Fibroblast of lung (primary cell): Measurements from ENCODE around the gene FBLN7. TPM values are rescaled to one million over a fixed set of nuclear protein-coding genes. Genes with fewer than 3 reads are reported as not detected.

Experiments used
- DNase-seq, 2 donors: peaks; one replicate each; pipeline versions ENCODE4 v3.0.0 to v3.0.0-alpha.2; 2010; ENCODE audit warnings: low read depth in 2 of 2
- H2AFZ ChIP-seq: 2 replicates; pipeline ENCODE4 v1.5.1; 2012; ENCODE audit warnings: low read length, control low read depth, inconsistent platforms
- H3K27ac ChIP-seq: 2 replicates; pipeline ENCODE4 v1.5.1; 2011; ENCODE audit warnings: low read length, control low read depth; ENCODE audit not compliant: insufficient read depth
- H3K27me3 ChIP-seq: 2 replicates; pipeline ENCODE4 v1.5.1; 2011; ENCODE audit warnings: mild to moderate bottlenecking, low read length; ENCODE audit not compliant: control insufficient read depth, insufficient read depth
- H3K36me3 ChIP-seq: 2 replicates; pipeline ENCODE4 v1.5.1; 2011; ENCODE audit warnings: low read length; ENCODE audit not compliant: control insufficient read depth, insufficient read depth
- H3K4me1 ChIP-seq: 2 replicates; pipeline ENCODE4 v1.5.1; 2011; ENCODE audit warnings: low read length; ENCODE audit not compliant: control insufficient read depth, insufficient read depth; ENCODE audit errors: extremely low read depth
- H3K4me2 ChIP-seq: 2 replicates; pipeline ENCODE4 v1.5.1; 2011; ENCODE audit warnings: low read length, control low read depth; ENCODE audit not compliant: insufficient read depth; ENCODE audit errors: extremely low read depth
- H3K4me3 ChIP-seq, 4 experiments: fragments of 200-600 bp in 1 of 4; sonication (generic) in 1 of 4; replicated peaks in 1 of 4; 2 replicates each; pipeline ENCODE4 v1.5.1; 2011 to 2016; ENCODE audit warnings: low read length in 4 of 4, low read depth in 3 of 4, mild to moderate bottlenecking in 3 of 4, control low read depth in 2 of 4, inconsistent platforms in 1 of 4, mixed read lengths in 1 of 4; ENCODE audit not compliant: insufficient read depth in 1 of 4; ENCODE audit errors: control extremely low read depth in 1 of 4
- H3K79me2 ChIP-seq: 2 replicates; pipeline ENCODE4 v1.5.1; 2012; ENCODE audit warnings: mild to moderate bottlenecking, low read length, inconsistent platforms; ENCODE audit not compliant: control insufficient read depth, insufficient read depth
- H3K9ac ChIP-seq: 2 replicates; pipeline ENCODE4 v1.5.1; 2011; ENCODE audit warnings: mild to moderate bottlenecking, low read length, control low read depth; ENCODE audit not compliant: insufficient read depth
- H3K9me3 ChIP-seq: 2 replicates; pipeline ENCODE4 v1.5.1; 2012; ENCODE audit warnings: low read depth, low read length; ENCODE audit not compliant: control insufficient read depth, insufficient read depth
- H4K20me1 ChIP-seq: 2 replicates; pipeline ENCODE4 v1.5.1; 2011; ENCODE audit warnings: low read length; ENCODE audit not compliant: control insufficient read depth, insufficient read depth; ENCODE audit errors: extremely low read depth
- EZH2 ChIP-seq: IDR thresholded peaks from 2 replicates; pipeline ENCODE4 v1.5.1; 2012; ENCODE audit warnings: low read length, control low read depth, mild to moderate bottlenecking; ENCODE audit errors: missing control alignments
- polyA plus RNA-seq, 2 donors: library from polyadenylated mRNA; depleted of rRNA in 1 of 2; stranded (reverse) in 1 of 2; unstranded in 1 of 2; fragments of >200 nt; gene quantifications; 2 replicates each; pipeline ENCODE4 v1.2.1, GENCODE V29; 2011 to 2012; ENCODE audit warnings: missing spikeins in 1 of 2
- total RNA-seq: library from RNA; depleted of rRNA; stranded (reverse); fragments of >200 nt; gene quantifications from 2 replicates; pipeline ENCODE4 v1.2.1, GENCODE V29; 2014
- TF ChIP-seq, protein P1 (sequence below), 2 donors: IDR thresholded peaks in 1 of 2; conservative IDR thresholded peaks in 1 of 2; 1 replicate in 1 of 2; 2 replicates in 1 of 2; pipeline ENCODE4 v1.5.1; 2011 to 2012; ENCODE audit warnings: low read length in 2 of 2, control low read depth in 1 of 2, inconsistent platforms in 1 of 2, low read depth in 1 of 2, mild to moderate bottlenecking in 1 of 2

FBLN7 gene
- total and polyA plus RNA-seq, 2 donors (not counting 1 experiment from before 2014, with no cell fraction given), result 0.99 to 4.6 TPM

DNA sequence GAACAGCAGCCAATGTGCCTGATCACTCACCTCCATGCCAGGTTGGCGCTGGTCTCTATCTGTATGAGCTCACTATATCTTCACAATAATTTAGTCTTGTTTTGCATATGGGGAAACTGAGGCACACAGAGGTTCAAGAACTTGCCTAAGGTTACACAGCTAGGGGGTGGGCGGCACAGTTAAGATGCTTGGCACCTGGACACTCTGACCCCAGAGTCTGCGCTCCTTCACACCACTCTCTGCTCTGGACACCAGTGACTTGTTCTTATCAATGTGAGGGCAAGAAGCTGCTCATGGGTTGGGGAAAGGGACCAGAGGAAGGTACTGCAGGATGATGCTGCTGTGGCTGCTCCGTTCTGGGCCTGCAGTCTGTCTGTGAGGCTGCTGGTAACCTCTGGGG is 27.1 kb downstream of the FBLN7 start:
- H3K4me3 ChIP-seq, result no peak overlapping the region
- H3K27me3 ChIP-seq, result no peaks in the 10 kb centered on the region
- H3K36me3 ChIP-seq, result no peaks in the 10 kb centered on the region
- no peak overlapping the region for H3K9ac ChIP-seq
- no peak for DNase-seq
- H3K9me3 ChIP-seq, result no peaks in the 10 kb centered on the region
- no peak overlapping the region for H3K27ac ChIP-seq
- no peaks in the 10 kb centered on the region for H3K79me2 ChIP-seq
- TF ChIP-seq EZH2, result no peak
- TF ChIP-seq, protein P1, sequence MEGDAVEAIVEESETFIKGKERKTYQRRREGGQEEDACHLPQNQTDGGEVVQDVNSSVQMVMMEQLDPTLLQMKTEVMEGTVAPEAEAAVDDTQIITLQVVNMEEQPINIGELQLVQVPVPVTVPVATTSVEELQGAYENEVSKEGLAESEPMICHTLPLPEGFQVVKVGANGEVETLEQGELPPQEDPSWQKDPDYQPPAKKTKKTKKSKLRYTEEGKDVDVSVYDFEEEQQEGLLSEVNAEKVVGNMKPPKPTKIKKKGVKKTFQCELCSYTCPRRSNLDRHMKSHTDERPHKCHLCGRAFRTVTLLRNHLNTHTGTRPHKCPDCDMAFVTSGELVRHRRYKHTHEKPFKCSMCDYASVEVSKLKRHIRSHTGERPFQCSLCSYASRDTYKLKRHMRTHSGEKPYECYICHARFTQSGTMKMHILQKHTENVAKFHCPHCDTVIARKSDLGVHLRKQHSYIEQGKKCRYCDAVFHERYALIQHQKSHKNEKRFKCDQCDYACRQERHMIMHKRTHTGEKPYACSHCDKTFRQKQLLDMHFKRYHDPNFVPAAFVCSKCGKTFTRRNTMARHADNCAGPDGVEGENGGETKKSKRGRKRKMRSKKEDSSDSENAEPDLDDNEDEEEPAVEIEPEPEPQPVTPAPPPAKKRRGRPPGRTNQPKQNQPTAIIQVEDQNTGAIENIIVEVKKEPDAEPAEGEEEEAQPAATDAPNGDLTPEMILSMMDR (conservative IDR thresholded peaks at IDR 0.05 in 1 of 2, IDR thresholded peaks at IDR 0.05 in 1 of 2; ENCODE audit: low read depth in 1 of 2, low read length in 2 of 2), result no peak
- H3K4me1 ChIP-seq, result no peaks in the 10 kb centered on the region
- no peak overlapping the region for H3K4me2 ChIP-seq
- H2AFZ ChIP-seq, result no peak overlapping the region
- no peaks in the 10 kb centered on the region for H4K20me1 ChIP-seq

DNA sequence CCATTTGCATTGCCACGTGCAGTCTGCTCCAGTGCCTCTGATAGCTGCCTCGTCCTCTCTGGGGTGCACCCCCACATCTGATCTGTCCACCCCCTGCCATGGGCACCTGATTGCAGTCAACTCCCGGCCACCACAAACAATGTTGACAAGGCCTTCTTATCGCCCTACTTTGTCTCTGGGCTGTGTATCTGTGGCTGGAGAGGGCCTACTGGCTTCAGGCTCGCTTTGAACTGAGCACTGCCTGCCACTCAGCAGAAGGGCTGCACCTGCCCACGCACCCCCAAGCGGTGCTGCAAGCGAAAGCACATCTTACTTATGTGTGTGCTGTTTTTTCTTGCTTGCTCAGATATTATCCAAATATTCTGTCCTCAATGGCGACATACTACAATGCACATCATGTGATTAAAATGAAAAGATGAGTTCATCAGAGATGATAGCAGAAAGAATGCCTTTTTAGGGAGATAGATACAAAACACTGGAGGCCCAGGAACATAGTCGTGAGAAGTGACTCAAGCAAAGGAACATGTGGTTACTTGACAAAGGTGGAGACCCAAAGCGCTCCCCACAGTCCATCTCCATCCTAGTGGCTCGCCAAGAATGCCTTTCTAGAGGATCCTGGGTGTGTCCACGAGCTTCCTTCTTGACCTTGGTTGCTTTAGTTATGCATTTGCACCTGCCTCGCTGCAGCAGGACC is 28.8 kb downstream of the FBLN7 start:
- no peak for TF ChIP-seq EZH2
- TF ChIP-seq, protein P1 (conservative IDR thresholded peaks at IDR 0.05 in 1 of 2, IDR thresholded peaks at IDR 0.05 in 1 of 2; ENCODE audit: low read depth in 1 of 2, low read length in 2 of 2), result no peak
- H3K4me1 ChIP-seq, result no peaks in the 10 kb centered on the region
- H3K36me3 ChIP-seq, result no peaks in the 10 kb centered on the region
- H3K4me2 ChIP-seq, result no peak overlapping the region
- H4K20me1 ChIP-seq, result no peaks in the 10 kb centered on the region
- H3K27me3 ChIP-seq, result no peaks in the 10 kb centered on the region
- no peak overlapping the region for H2AFZ ChIP-seq
- H3K4me3 ChIP-seq, result no peak overlapping the region
- H3K9me3 ChIP-seq, result no peaks in the 10 kb centered on the region
- H3K27ac ChIP-seq, result no peak overlapping the region
- no peak overlapping the region for H3K9ac ChIP-seq
- no peak for DNase-seq
- H3K79me2 ChIP-seq, result no peaks in the 10 kb centered on the region

GRCh38 chr2:112168422-112169124 is 30.4 kb downstream of the FBLN7 start:
- peak in 1 of 2 donors; percentile 23 for DNase-seq
- no peak overlapping the region for H3K9ac ChIP-seq
- H3K4me1 ChIP-seq, result no peaks in the 10 kb centered on the region
- no peaks in the 10 kb centered on the region for H3K27me3 ChIP-seq
- no peak overlapping the region for H3K4me2 ChIP-seq
- no peak overlapping the region for H3K27ac ChIP-seq
- no peaks in the 10 kb centered on the region for H3K36me3 ChIP-seq
- no peak for TF ChIP-seq EZH2
- TF ChIP-seq, protein P1 (conservative IDR thresholded peaks at IDR 0.05 in 1 of 2, IDR thresholded peaks at IDR 0.05 in 1 of 2; ENCODE audit: low read depth in 1 of 2, low read length in 2 of 2), result no peak
- no peaks in the 10 kb centered on the region for H3K9me3 ChIP-seq
- H3K79me2 ChIP-seq, result no peaks in the 10 kb centered on the region
- H2AFZ ChIP-seq, result no peak overlapping the region
- H3K4me3 ChIP-seq, result no peak overlapping the region
- H4K20me1 ChIP-seq, result no peaks in the 10 kb centered on the region
